ES-I3 (cell line): ENCODE results near the gene RAMP3.
A peak's percentile ranks its signal among the peaks of the same experiment; 100 is the strongest.
"Not testable (repeated sequence)": the region's sequence is repeated elsewhere in the genome, so short reads cannot be mapped to it uniquely, and the experiment has no call there.

ENCODE experiments used
- H3K36me3 ChIP-seq: 2 replicates; pipeline ENCODE4 v1.6.1; 2013; ENCODE audit warnings: mild to moderate bottlenecking, low read length, control low read depth, moderate library complexity; ENCODE audit not compliant: insufficient read depth
- H3K4me1 ChIP-seq: 2 replicates; pipeline ENCODE4 v1.6.1; 2013; ENCODE audit warnings: mild to moderate bottlenecking, control low read depth, low read length; ENCODE audit not compliant: insufficient read depth
- H3K9ac ChIP-seq: 2 replicates; pipeline ENCODE4 v1.6.1; 2013; ENCODE audit warnings: low read depth, mild to moderate bottlenecking, low read length, moderate library complexity
- H3K9me3 ChIP-seq: 2 replicates; pipeline ENCODE4 v1.6.1; 2013; ENCODE audit warnings: mild to moderate bottlenecking, low read length, moderate library complexity; ENCODE audit not compliant: control insufficient read depth, insufficient read depth

RAMP3 gene

GRCh38 chr7:45157653-45158401 is at the start of gene RAMP3:
TSS of gene RAMP3 (plus strand) at chr7:45157791. CDS start at chr7:45157829, 38 bp downstream.
- H3K9me3 ChIP-seq = no peaks in the 10 kb centered on the region
- no peaks in the 10 kb centered on the region for H3K36me3 ChIP-seq
- peak within 1 kb of the TSS; percentile 55; the same call in 1 of the 2 replicates for H3K9ac ChIP-seq
- no peaks in the 10 kb centered on the region; the same call in 1 of the 2 replicates for H3K4me1 ChIP-seq

GRCh38 chr7:45108863-45109262 is 48.7 kb upstream of the RAMP3 start:
- no peak overlapping the region for H3K9ac ChIP-seq
- no peaks in the 10 kb centered on the region for H3K4me1 ChIP-seq
- H3K36me3 ChIP-seq = peaks cover 53% of the 10 kb centered on the region
- no peaks in the 10 kb centered on the region for H3K9me3 ChIP-seq

- H3K9me3 ChIP-seq = no peaks in the 10 kb centered on the region
- H3K9ac ChIP-seq = peak within 1 kb of the TSS; percentile 78
- H3K36me3 ChIP-seq = peaks cover 27% of the 10 kb centered on the region
- no peaks in the 10 kb centered on the region for H3K4me1 ChIP-seq
Measured at GRCh38 chr7:45111298-45112223, 46.0 kb upstream of the RAMP3 start, which contains the start of gene TBRG4. TSS of gene TBRG4 (minus strand) at chr7:45111697. CDS start at chr7:45109237, 2,460 bp downstream.

- Histone ChIP-seq H3K4me1 (no peaks in the 10 kb centered on the region), H3K36me3 (peaks cover 17% of the 10 kb centered on the region), H3K9ac (peak overlapping the region; percentile 78), H3K9me3 (no peaks in the 10 kb centered on the region)
Measured at GRCh38 chr7:45112648-45113047, 44.9 kb upstream of the RAMP3 start.

GRCh38 chr7:45114257-45114656 is 43.3 kb upstream of the RAMP3 start:
- not testable (repeated sequence) for H3K9me3 ChIP-seq, H3K9ac ChIP-seq, H3K36me3 ChIP-seq, H3K4me1 ChIP-seq

GRCh38 chr7:45114926-45115325 is 42.7 kb upstream of the RAMP3 start:
- Histone ChIP-seq H3K36me3 (no peaks in the 10 kb centered on the region), H3K9ac (no peak overlapping the region), H3K9me3 (no peaks in the 10 kb centered on the region), H3K4me1 (no peaks in the 10 kb centered on the region)

- H3K9ac ChIP-seq = no peak overlapping the region
- no peaks in the 10 kb centered on the region for H3K36me3 ChIP-seq
- H3K4me1 ChIP-seq = no peaks in the 10 kb centered on the region
- H3K9me3 ChIP-seq = no peaks in the 10 kb centered on the region
Measured at GRCh38 chr7:45116048-45116447, 41.5 kb upstream of the RAMP3 start.

GRCh38 chr7:45117582-45117981 is 40.0 kb upstream of the RAMP3 start:
- Histone ChIP-seq H3K9me3 (no peaks in the 10 kb centered on the region), H3K4me1 (no peaks in the 10 kb centered on the region), H3K36me3 (no peaks in the 10 kb centered on the region), H3K9ac (no peak overlapping the region)

GRCh38 chr7:45118292-45118691 is 39.3 kb upstream of the RAMP3 start:
- Histone ChIP-seq H3K9ac (no peak overlapping the region), H3K9me3 (no peaks in the 10 kb centered on the region), H3K4me1 (peaks cover 2% of the 10 kb centered on the region; the same call in 1 of the 2 replicates), H3K36me3 (no peaks in the 10 kb centered on the region)

- Histone ChIP-seq H3K9ac (no peak overlapping the region), H3K36me3 (no peaks in the 10 kb centered on the region), H3K9me3 (no peaks in the 10 kb centered on the region), H3K4me1 (peaks cover 7% of the 10 kb centered on the region; the same call in 1 of the 2 replicates)
Measured at GRCh38 chr7:45118889-45119331, 38.7 kb upstream of the RAMP3 start.

GRCh38 chr7:45119550-45119949 is 38.0 kb upstream of the RAMP3 start:
- no peaks in the 10 kb centered on the region for H3K36me3 ChIP-seq
- H3K9me3 ChIP-seq = no peaks in the 10 kb centered on the region
- peaks cover 7% of the 10 kb centered on the region; the same call in 1 of the 2 replicates for H3K4me1 ChIP-seq
- no peak overlapping the region for H3K9ac ChIP-seq

- H3K4me1 ChIP-seq = peaks cover 7% of the 10 kb centered on the region; the same call in 1 of the 2 replicates
- H3K9ac ChIP-seq = no peak overlapping the region
- no peaks in the 10 kb centered on the region for H3K9me3 ChIP-seq
- H3K36me3 ChIP-seq = no peaks in the 10 kb centered on the region
Measured at GRCh38 chr7:45122975-45123860, 34.4 kb upstream of the RAMP3 start.

GRCh38 chr7:45123913-45124710 is 33.5 kb upstream of the RAMP3 start:
- no peaks in the 10 kb centered on the region for H3K9me3 ChIP-seq
- H3K4me1 ChIP-seq = peaks cover 7% of the 10 kb centered on the region; the same call in 1 of the 2 replicates
- H3K9ac ChIP-seq = no peak overlapping the region
- no peaks in the 10 kb centered on the region for H3K36me3 ChIP-seq
